ENCODE results near the gene THRB. TPM values are rescaled to one million over a fixed set of nuclear protein-coding genes. Genes with fewer than 3 reads are reported as not detected.

The THRB gene
- total RNA-seq, 2 donors from 2014 or later: 6.7 to 6.9 TPM

- no peak overlapping the region for H3K27ac ChIP-seq
- peaks cover 5% of the 10 kb centered on the region for H3K4me1 ChIP-seq
- H3K27me3 ChIP-seq: no peaks in the 10 kb centered on the region
- H3K9me3 ChIP-seq: no peaks in the 10 kb centered on the region
- H3K36me3 ChIP-seq (replicated peaks in 1 of 2; ENCODE audit: insufficient read depth in 1 of 2, low read depth in 2 of 2): no peaks in the 10 kb centered on the region
- 65 to 68% methylated on average over 3 of the region's 3 CpGs for WGBS, 2 donors
- TF ChIP-seq CTCF (IDR thresholded peaks at IDR 0.05): no peak
- TF ChIP-seq POLR2A (IDR thresholded peaks at IDR 0.05): no peak
- H3K4me3 ChIP-seq: no peak overlapping the region
- peak in 3 of 4 donors; percentile 12 to 28 (median 27) for DNase-seq
- ATAC-seq: no peak
- intact Hi-C loops (cut with DNase I): no loop called here
Observed at GRCh38 chr3:24287755-24288450, 206.7 kb downstream of the THRB start.

GRCh38 chr3:24286405-24286804 lies 208.2 kb downstream of the THRB start:
- ATAC-seq (no peak), DNase-seq (no peak)
- H3K4me1 ChIP-seq: peaks cover 5% of the 10 kb centered on the region
- H3K9me3 ChIP-seq: no peaks in the 10 kb centered on the region
- intact Hi-C loops (cut with DNase I): no loop called here
- no peaks in the 10 kb centered on the region for H3K27me3 ChIP-seq
- 93 to 97% methylated on average over 3 of the region's 3 CpGs for WGBS, 2 donors
- H3K36me3 ChIP-seq (replicated peaks in 1 of 2; ENCODE audit: insufficient read depth in 1 of 2, low read depth in 2 of 2): no peaks in the 10 kb centered on the region
- TF ChIP-seq POLR2A (IDR thresholded peaks at IDR 0.05) (no peak), CTCF (IDR thresholded peaks at IDR 0.05) (no peak)
- H3K27ac ChIP-seq: no peak overlapping the region
- no peak overlapping the region for H3K4me3 ChIP-seq

GRCh38 chr3:24278543-24278942 lies 216.1 kb downstream of the THRB start:
- Histone ChIP-seq H3K27me3 (no peaks in the 10 kb centered on the region), H3K4me1 (peaks cover 9% of the 10 kb centered on the region), H3K4me3 (no peak overlapping the region), H3K36me3 (replicated peaks in 1 of 2; ENCODE audit: insufficient read depth in 1 of 2, low read depth in 2 of 2) (no peaks in the 10 kb centered on the region), H3K9me3 (no peaks in the 10 kb centered on the region), H3K27ac (no peak overlapping the region)
- DNase-seq: no peak
- no peak for ATAC-seq
- TF ChIP-seq CTCF (IDR thresholded peaks at IDR 0.05) (no peak), POLR2A (IDR thresholded peaks at IDR 0.05) (no peak)
- intact Hi-C loops (cut with DNase I): no loop called here
- WGBS, 2 donors: 65 to 89% methylated on average over 1 of the region's 1 CpG

GRCh38 chr3:24273491-24273890 lies 221.2 kb downstream of the THRB start:
- 13 to 18% methylated on average over 2 of the region's 2 CpGs for WGBS, 2 donors
- H3K27ac ChIP-seq: peak overlapping the region in 2 of 4 donors; percentile 36 to 50

More at GRCh38 chr3:24273491-24273890, 221.2 kb downstream of the THRB start:
- Histone ChIP-seq H3K27me3 (no peaks in the 10 kb centered on the region), H3K4me1 (peaks cover 19% of the 10 kb centered on the region), H3K9me3 (no peaks in the 10 kb centered on the region), H3K4me3 (no peak overlapping the region), H3K36me3 (replicated peaks in 1 of 2; ENCODE audit: insufficient read depth in 1 of 2, low read depth in 2 of 2) (no peaks in the 10 kb centered on the region)
- TF ChIP-seq CTCF (IDR thresholded peaks at IDR 0.05): no peak
- no peak for TF ChIP-seq POLR2A (IDR thresholded peaks at IDR 0.05)
- ATAC-seq (peak; percentile 84), DNase-seq (peak; percentile 20 to 58 (median 36))
- intact Hi-C loops (cut with DNase I): no loop called here
